ENCODE measurements around the gene ANTXRL.

ANTXRL gene

DNA sequence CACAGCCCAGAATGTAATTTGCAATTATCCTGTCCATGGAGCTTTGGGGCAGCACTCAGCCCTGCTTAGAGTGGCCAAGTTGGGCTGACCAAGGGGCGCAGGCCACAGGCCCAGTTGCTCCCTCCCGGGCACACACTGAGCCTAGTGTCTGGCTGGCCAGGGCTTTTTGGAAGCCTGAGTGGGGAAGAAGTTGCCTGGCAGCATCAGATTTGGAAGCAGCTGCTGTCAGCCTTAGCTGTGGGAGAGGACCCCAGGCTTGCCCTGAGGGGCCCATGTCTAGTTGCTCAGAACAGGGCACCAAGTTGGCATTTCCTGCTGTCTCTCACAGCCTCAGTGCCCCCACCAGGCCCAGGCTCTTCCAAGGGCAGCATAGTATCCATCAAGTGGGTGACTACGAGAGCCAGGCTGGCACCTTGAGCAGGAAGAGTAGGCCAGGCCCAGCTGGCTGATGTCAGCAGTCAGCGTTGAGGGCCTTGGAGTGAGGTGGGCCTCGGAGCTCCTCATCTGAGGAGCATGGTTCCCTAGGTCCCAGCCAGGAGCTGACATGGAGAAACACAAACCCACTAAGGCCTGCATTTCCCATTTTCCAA lies 14.4 kb downstream of the ANTXRL start:
- TF ChIP-seq SIN3A (IDR thresholded peaks at IDR 0.05; ENCODE audit: borderline replicate concordance, insufficient read depth, low read length) (no peak), TAF1 (IDR thresholded peaks at IDR 0.05; ENCODE audit: borderline replicate concordance, insufficient read depth, low read length) (no peak), POLR2AphosphoS5 (IDR thresholded peaks at IDR 0.05; ENCODE audit: low read depth, low read length) (no peak), FOXP2 (optimal IDR thresholded peaks at IDR 0.05; ENCODE audit: borderline replicate concordance, extremely low read depth, extremely low read length, insufficient read depth) (no peak)
- TF ChIP-seq, protein P1, sequence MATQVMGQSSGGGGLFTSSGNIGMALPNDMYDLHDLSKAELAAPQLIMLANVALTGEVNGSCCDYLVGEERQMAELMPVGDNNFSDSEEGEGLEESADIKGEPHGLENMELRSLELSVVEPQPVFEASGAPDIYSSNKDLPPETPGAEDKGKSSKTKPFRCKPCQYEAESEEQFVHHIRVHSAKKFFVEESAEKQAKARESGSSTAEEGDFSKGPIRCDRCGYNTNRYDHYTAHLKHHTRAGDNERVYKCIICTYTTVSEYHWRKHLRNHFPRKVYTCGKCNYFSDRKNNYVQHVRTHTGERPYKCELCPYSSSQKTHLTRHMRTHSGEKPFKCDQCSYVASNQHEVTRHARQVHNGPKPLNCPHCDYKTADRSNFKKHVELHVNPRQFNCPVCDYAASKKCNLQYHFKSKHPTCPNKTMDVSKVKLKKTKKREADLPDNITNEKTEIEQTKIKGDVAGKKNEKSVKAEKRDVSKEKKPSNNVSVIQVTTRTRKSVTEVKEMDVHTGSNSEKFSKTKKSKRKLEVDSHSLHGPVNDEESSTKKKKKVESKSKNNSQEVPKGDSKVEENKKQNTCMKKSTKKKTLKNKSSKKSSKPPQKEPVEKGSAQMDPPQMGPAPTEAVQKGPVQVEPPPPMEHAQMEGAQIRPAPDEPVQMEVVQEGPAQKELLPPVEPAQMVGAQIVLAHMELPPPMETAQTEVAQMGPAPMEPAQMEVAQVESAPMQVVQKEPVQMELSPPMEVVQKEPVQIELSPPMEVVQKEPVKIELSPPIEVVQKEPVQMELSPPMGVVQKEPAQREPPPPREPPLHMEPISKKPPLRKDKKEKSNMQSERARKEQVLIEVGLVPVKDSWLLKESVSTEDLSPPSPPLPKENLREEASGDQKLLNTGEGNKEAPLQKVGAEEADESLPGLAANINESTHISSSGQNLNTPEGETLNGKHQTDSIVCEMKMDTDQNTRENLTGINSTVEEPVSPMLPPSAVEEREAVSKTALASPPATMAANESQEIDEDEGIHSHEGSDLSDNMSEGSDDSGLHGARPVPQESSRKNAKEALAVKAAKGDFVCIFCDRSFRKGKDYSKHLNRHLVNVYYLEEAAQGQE (IDR thresholded peaks at IDR 0.05; ENCODE audit: insufficient read depth in 1 of 2, low read depth in 2 of 2, low read length in 2 of 2), result no peak

- no peak for TF ChIP-seq SIN3A (IDR thresholded peaks at IDR 0.05; ENCODE audit: borderline replicate concordance, insufficient read depth, low read length)
- no peak for TF ChIP-seq POLR2AphosphoS5 (IDR thresholded peaks at IDR 0.05; ENCODE audit: low read depth, low read length)
- TF ChIP-seq, protein P1 (IDR thresholded peaks at IDR 0.05; ENCODE audit: insufficient read depth in 1 of 2, low read depth in 2 of 2, low read length in 2 of 2), result no peak
- TF ChIP-seq FOXP2 (optimal IDR thresholded peaks at IDR 0.05; ENCODE audit: borderline replicate concordance, extremely low read depth, extremely low read length, insufficient read depth), result no peak
- no peak for TF ChIP-seq TAF1 (IDR thresholded peaks at IDR 0.05; ENCODE audit: borderline replicate concordance, insufficient read depth, low read length)
Observed at GRCh38 chr10:46301721-46302479, 15.1 kb downstream of the ANTXRL start.

- TF ChIP-seq TAF1 (IDR thresholded peaks at IDR 0.05; ENCODE audit: borderline replicate concordance, insufficient read depth, low read length), result no peak
- no peak for TF ChIP-seq SIN3A (IDR thresholded peaks at IDR 0.05; ENCODE audit: borderline replicate concordance, insufficient read depth, low read length)
- TF ChIP-seq, protein P1 (IDR thresholded peaks at IDR 0.05; ENCODE audit: insufficient read depth in 1 of 2, low read depth in 2 of 2, low read length in 2 of 2), result no peak
- TF ChIP-seq FOXP2 (optimal IDR thresholded peaks at IDR 0.05; ENCODE audit: borderline replicate concordance, extremely low read depth, extremely low read length, insufficient read depth), result no peak
- TF ChIP-seq POLR2AphosphoS5 (IDR thresholded peaks at IDR 0.05; ENCODE audit: low read depth, low read length), result no peak
Observed at GRCh38 chr10:46304062-46304461, 17.3 kb downstream of the ANTXRL start.

DNA sequence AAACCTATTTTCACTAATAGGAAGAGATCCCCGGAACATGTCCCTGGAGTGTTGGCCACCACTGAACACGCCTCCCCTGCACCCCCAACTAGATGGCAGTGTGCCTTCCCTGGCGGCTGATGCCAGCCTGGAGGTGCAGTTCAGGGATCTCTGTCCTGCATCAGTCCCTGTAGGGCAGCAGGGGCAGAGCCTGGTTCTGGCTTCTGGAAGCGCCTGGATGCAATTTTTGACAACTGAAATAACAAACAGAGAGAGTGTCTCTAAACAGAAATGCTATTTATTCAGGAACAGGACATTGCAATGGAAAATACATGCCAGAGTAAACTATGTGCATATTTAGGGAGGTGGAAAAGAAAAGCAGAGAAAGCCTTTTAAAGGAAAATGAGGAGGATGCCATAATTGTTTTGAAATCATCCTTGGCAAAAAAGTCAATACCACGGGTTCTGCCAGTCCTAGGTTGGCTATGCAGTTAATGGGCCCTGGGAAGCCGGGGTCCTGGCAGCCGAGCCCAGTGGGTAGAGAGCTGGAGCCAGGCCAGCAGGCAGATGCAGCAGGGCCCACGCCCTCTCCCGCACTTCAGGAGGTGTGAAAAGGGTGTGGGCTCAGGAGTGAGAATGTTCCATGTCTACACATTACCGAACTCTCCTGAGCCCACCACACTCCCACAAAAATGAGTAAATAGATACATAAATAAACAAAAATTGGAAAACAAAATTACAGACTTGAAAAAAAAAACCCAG lies 18.5 kb downstream of the ANTXRL start:
- TF ChIP-seq TAF1 (IDR thresholded peaks at IDR 0.05; ENCODE audit: borderline replicate concordance, insufficient read depth, low read length) (no peak), FOXP2 (optimal IDR thresholded peaks at IDR 0.05; ENCODE audit: borderline replicate concordance, extremely low read depth, extremely low read length, insufficient read depth) (no peak), POLR2AphosphoS5 (IDR thresholded peaks at IDR 0.05; ENCODE audit: low read depth, low read length) (no peak), SIN3A (IDR thresholded peaks at IDR 0.05; ENCODE audit: borderline replicate concordance, insufficient read depth, low read length) (no peak)
- TF ChIP-seq, protein P1 (IDR thresholded peaks at IDR 0.05; ENCODE audit: insufficient read depth in 1 of 2, low read depth in 2 of 2, low read length in 2 of 2), result no peak
